Tibial artery (tissue), 4 donors: ENCODE data around the gene MIGA2.

Experiments
- DNase-seq, 2 donors: peaks; one replicate each; pipeline ENCODE4 v3.0.0-alpha.2; 2019
- H3K27ac ChIP-seq, 2 donors: fragments of 200-600 bp; sonication (generic) in 1 of 2; 1 replicate in 1 of 2; 2 replicates in 1 of 2; pipeline ENCODE4 v1.5.1; 2018 to 2019; ENCODE audit warnings: mild to moderate bottlenecking in 1 of 2
- H3K27me3 ChIP-seq, 2 donors: fragments of 200-600 bp; sonication (generic) in 1 of 2; one replicate each; pipeline versions ENCODE4 v1.5.1 to v1.6.0; 2016 to 2019
- H3K36me3 ChIP-seq, 3 donors: fragments of 200-600 bp; sonication (generic) in 2 of 3; one replicate each; pipeline ENCODE4 v1.5.1; 2016 to 2019; ENCODE audit warnings: mild to moderate bottlenecking in 2 of 3
- H3K4me1 ChIP-seq, 4 donors: fragments of 200-600 bp; sonication (generic) in 2 of 4; 1 replicate in 3 of 4; 2 replicates in 1 of 4; pipeline ENCODE4 v1.5.1; 2016 to 2019
- H3K4me3 ChIP-seq, 2 donors: fragments of 200-600 bp; sonication (generic) in 1 of 2; 1 replicate in 1 of 2; 2 replicates in 1 of 2; pipeline ENCODE4 v1.5.1; 2018 to 2019; ENCODE audit warnings: mild to moderate bottlenecking in 2 of 2
- H3K9me3 ChIP-seq, 3 donors: fragments of 200-600 bp; sonication (generic) in 1 of 3; one replicate each; pipeline ENCODE4 v1.5.1; 2016 to 2019
- intact Hi-C: fragments of 100-400 bp; cut with DNase I; formaldehyde crosslinking; loops from one replicate; pipeline ENCODE4 v1.15.0; 2023; ENCODE audit warnings: low total_unique reads
- TF ChIP-seq, protein P1 (sequence below), 2 experiments: fragments of 200-600 bp in 1 of 2; fragments of 450-650 bp in 1 of 2; IDR thresholded peaks; one replicate each; pipeline ENCODE4 v1.5.1; 2017 to 2019; ENCODE audit warnings: antibody characterized with exemption in 2 of 2, mild to moderate bottlenecking in 1 of 2, moderate library complexity in 1 of 2

MIGA2 gene

DNA sequence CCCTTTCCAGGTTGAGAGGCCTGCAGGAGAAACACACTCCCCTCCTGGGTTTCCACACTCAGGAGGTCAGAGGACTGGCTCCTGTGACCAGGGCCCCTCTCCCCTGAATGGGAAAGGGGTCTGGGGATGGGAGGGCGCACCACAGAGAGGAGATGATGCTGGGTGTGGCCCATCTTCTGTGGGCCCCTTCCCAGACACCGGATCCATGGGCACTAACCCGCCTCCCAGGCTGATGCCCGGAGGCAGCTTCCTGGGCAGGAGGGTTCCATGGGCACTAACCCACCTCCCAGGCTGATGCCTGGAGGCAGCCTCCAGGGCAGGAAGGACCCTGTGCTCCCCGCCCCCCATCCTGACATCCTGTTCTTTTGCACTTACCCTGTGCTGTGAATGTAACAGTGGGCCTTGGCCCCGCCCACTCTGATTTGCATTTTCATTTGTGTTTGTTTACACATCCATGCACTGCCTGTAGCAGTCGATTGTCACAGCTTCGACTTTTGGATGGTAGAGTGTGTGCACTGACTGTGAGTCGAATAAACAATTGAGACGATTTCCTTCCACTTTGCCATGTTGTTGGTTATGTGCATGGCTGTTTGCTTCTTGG is 35.2 kb downstream of the MIGA2 start:
- Histone ChIP-seq H3K27ac (no peak overlapping the region), H3K27me3 (no peaks in the 10 kb centered on the region), H3K9me3 (no peaks in the 10 kb centered on the region), H3K36me3 (peaks cover 9 to 54% (median 30%) of the 10 kb centered on the region in 3 donors), H3K4me3 (no peak overlapping the region), H3K4me1 (no peaks in the 10 kb centered on the region)
- DNase-seq = no peak
- TF ChIP-seq, protein P1, sequence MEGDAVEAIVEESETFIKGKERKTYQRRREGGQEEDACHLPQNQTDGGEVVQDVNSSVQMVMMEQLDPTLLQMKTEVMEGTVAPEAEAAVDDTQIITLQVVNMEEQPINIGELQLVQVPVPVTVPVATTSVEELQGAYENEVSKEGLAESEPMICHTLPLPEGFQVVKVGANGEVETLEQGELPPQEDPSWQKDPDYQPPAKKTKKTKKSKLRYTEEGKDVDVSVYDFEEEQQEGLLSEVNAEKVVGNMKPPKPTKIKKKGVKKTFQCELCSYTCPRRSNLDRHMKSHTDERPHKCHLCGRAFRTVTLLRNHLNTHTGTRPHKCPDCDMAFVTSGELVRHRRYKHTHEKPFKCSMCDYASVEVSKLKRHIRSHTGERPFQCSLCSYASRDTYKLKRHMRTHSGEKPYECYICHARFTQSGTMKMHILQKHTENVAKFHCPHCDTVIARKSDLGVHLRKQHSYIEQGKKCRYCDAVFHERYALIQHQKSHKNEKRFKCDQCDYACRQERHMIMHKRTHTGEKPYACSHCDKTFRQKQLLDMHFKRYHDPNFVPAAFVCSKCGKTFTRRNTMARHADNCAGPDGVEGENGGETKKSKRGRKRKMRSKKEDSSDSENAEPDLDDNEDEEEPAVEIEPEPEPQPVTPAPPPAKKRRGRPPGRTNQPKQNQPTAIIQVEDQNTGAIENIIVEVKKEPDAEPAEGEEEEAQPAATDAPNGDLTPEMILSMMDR (IDR thresholded peaks at IDR 0.05) = no peak
- intact Hi-C loops = no loop called here

DNA sequence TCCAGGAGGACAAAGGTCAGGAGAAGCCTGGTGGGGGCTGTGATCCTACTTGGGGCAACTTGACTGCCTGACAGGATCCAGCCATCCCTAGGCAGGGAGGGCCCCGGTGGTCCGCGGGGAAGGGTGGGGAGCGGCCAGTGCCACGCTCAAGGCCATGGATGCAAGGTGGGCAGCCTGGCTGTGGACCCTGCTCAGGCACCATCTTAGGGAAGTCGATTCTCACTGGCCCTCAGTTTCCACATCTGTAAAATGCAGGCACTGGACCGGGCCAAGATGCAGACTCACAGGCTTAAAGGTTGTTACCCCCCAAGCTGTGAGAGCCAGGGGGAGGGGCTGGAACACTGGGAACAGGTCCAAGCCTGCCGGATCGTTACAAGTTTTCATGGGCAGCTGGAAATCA is 35.7 kb downstream of the MIGA2 start:
- intact Hi-C loops = no loop called here
- H3K9me3 ChIP-seq = no peaks in the 10 kb centered on the region
- DNase-seq = no peak
- H3K36me3 ChIP-seq = peaks cover 8 to 51% (median 29%) of the 10 kb centered on the region in 3 donors
- TF ChIP-seq, protein P1 (IDR thresholded peaks at IDR 0.05) = no peak
- no peak overlapping the region for H3K4me3 ChIP-seq
- no peaks in the 10 kb centered on the region for H3K27me3 ChIP-seq
- no peak overlapping the region for H3K27ac ChIP-seq
- H3K4me1 ChIP-seq = no peaks in the 10 kb centered on the region

DNA sequence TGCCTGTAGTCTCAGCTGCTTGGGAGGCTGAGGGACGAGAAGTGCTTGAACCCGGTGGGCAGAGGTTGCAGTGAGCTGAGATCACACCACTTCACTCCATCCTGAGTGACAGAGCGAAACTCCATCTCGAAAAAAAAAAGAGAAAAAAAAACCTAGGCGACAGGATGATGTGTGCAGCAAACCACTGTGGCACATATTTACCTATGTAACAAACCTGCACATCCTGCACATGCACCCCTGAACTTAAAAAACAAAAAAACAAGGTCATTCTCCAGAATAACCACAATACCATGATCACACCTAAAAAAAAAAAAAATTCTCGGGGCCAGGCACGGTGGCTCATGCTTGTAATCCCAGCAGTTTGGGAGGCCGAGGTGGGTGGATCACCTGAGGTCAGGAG is 37.0 kb downstream of the MIGA2 start:
- intact Hi-C loops = no loop called here
- Histone ChIP-seq H3K4me1 (no peaks in the 10 kb centered on the region), H3K27me3 (no peaks in the 10 kb centered on the region), H3K9me3 (no peaks in the 10 kb centered on the region), H3K27ac (no peak overlapping the region), H3K36me3 (peaks cover 0 to 38% (median 16%) of the 10 kb centered on the region in 3 donors), H3K4me3 (no peak overlapping the region)
- DNase-seq = no peak
- TF ChIP-seq, protein P1 (IDR thresholded peaks at IDR 0.05) = no peak

DNA sequence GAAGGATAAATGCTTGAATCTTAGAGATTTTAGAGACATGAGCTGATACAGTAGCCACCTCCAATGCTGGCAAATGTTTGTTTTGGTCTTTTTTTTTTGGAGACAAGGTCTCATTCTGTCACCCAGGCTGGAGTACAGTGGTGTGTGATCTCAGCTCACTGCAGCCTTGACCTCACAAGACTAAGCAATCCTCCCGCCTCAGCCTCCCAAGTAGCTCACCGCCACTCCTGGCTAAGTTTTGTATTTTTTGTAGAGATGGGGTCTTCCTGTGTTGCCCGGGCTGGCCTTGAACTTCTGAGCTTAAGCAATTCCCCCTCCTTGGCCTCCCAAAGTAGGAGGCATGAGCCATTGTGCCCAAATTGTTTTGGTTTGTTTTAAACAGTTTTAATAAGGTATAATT is 37.7 kb downstream of the MIGA2 start:
- intact Hi-C loops = no loop called here
- no peaks in the 10 kb centered on the region for H3K9me3 ChIP-seq
- no peak for DNase-seq
- TF ChIP-seq, protein P1 (IDR thresholded peaks at IDR 0.05) = no peak
- no peaks in the 10 kb centered on the region for H3K27me3 ChIP-seq
- H3K27ac ChIP-seq = no peak overlapping the region
- H3K4me3 ChIP-seq = no peak overlapping the region
- H3K4me1 ChIP-seq = no peaks in the 10 kb centered on the region
- peaks cover 0 to 31% (median 9%) of the 10 kb centered on the region in 3 donors for H3K36me3 ChIP-seq

DNA sequence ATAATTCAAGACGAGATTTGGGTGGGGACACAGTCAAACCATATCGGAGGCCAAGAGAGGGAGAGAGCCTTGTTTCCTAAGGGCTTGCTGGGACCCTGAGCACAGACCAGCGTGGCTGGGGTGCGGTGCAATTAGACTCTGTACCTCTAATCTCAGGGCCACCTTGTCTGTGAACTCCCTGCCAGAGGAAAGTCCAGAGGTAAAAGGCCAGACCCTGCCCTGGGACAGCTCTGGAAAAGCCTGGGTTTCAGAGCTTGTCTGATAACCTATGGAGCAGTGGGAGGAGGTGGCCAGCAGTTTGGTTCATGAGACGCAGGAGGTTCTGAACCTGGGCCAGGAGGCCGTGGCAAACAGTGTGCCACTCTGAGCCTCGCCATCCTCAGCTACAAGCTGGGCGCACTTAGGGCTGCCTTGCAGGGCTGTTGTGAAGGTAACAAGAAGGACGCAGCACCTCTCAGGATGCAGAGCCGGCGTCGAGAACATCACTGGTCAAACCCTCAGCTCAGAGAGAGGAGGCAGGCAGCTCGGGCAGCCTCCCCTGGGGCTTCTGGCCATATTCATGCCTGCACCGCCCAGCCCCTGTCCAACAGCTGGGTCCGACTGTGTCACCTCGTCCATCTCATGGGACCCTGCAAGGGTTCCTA is 39.7 kb downstream of the MIGA2 start:
- Histone ChIP-seq H3K36me3 (peaks cover 0 to 11% (median 0%) of the 10 kb centered on the region in 3 donors), H3K9me3 (no peaks in the 10 kb centered on the region), H3K4me3 (no peak overlapping the region), H3K4me1 (peaks cover 0 to 9% (median 3%) of the 10 kb centered on the region in 4 donors), H3K27ac (no peak overlapping the region), H3K27me3 (no peaks in the 10 kb centered on the region)
- DNase-seq = no peak
- TF ChIP-seq, protein P1 (IDR thresholded peaks at IDR 0.05) = no peak
- intact Hi-C loops = no loop called here
